Dermis microvascular lymphatic vessel endothelial cell (primary cell): ENCODE data around the gene CAD. TPM values are rescaled to one million over a fixed set of nuclear protein-coding genes. Genes with fewer than 3 reads are reported as not detected.
"Not testable (repeated sequence)": the region's sequence is repeated elsewhere in the genome, so short reads cannot be mapped to it uniquely, and the experiment has no call there.

Source experiments
- DNase-seq, 2 donors: peaks; one replicate each; pipeline versions ENCODE4 v3.0.0 to v3.0.0-alpha.2; 2010; ENCODE audit warnings: low read depth in 2 of 2
- total RNA-seq: library from RNA; depleted of rRNA; stranded (reverse); fragments of >200 nt; gene quantifications from 2 replicates; pipeline ENCODE4 v1.2.1, GENCODE V29; 2014

The CAD gene
- 30.2 and 34.5 TPM in 2 replicates for total RNA-seq

DNA sequence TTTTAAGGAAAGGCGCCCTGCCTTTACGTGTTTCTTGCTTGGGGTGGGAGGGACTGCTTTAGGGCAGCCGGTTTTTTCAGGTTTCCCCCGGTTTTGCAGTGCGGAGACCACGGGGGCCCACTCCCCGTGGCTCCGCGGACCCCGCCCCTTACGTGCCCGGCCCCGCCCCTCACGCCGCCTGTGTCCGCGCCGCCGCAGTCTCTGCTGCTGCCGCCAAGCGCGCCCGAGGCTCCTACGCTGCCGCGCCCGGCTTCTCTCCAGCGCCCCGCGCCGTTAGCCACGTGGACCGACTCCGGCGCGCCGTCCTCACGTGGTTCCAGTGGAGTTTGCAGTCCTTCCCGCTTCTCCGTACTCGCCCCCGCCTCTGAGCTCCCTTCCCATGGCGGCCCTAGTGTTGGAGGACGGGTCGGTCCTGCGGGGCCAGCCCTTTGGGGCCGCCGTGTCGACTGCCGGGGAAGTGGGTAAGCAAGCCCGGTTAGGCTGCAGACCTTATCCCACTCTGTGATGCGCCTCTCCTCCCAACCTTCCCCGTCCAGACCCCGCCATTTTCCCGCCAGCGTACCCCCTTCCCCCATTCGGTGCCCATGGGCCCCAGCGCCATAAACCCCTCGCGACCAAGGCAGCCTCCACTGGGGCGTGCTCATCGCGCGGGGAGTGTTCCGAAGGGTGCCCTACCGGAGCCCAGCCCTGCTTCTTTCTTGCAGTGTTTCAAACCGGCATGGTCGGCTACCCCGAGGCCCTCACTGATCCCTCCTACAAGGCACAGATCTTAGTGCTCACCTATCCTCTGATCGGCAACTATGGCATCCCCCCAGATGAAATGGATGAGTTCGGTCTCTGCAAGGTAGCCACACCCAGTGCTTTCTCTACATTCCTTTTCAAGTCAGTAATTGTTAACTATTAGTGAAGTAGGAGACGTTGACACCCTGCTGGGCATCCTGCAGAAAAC is at the start of gene CAD:
Gene CAD, plus strand, starts transcription at position 197 of the 949 bp plus-strand sequence. Its CDS starts 183 bp downstream, at position 380.
- peak; percentile 61 to 93 for DNase-seq

DNA sequence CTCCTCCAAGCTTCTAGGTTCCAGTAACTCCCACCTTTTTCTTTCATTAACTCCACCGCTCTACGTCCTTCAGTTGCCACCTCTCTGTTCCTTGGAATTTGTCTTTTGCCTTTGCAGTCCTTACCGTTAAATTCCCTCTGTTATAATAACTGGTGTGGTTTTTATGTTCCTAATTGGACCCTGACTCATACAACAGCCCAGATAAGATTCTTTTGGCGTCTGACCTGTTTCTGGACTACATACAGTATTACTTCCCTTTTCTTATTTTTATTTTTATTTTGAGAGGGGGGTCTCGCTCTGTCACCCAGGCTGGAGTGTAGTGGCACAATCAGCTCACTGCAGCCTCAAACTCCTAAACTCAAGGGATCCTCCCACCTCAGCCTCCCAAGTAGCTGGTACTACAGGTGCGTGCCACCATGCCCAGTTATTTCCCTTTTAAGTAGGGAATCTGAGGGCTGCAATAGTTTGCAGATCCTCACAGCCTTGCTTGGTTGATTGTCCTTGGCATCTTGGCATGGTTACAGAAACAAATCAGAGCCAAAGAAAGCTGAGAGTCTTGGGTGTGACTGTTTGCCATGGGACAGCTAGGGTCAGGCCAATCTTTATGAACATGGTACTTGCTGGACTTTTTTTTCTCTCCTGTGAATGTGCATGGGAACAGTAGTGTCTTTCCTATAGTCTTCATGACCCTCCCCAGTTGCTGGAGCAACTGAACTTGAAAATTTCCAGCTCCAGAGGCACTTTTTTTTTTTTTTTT is 46.4 kb upstream of the CAD start:
- no peak for DNase-seq

DNA sequence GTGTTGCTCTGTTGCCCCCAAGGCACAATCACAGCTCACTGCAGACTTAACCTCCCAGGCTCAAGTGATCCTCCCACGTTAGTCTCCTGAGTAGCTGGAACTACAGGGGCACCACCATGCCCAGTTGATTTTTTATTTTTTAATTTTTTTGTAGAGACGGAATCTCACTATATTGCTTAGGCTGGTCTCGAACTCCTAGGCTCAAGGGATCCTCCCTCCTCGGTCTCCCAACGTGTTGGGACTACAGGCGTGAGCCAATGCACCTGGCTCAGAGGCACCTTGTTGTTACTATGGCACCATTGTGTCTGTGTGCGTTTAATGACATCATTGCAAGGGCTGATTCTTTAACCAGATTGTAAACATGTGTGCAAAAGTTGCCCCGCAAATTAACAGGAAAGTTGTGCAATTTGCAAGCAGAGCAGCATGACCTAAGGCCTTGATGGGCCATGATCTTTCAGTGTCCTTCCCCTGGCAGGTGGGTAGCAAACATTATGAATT is 45.8 kb upstream of the CAD start:
- no peak for DNase-seq

DNA sequence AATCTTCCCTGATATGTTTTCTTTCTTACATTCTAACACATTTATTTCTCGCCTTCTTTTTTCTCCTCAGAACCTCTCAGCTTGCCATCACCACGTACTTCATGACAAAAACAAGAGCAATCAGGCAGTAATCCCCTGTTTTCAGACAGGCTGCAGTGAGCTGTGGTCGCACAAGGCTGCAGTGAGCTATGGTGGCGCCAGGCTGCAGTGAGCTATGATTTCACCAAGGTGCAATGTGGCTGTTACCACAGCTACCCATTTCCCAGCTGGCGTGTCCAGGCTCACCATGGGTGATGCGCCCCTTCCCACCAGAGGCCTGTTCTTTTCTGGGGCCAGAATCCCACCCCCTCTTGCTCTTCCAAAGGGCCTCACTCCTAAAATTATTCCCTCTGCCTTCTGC is 42.5 kb upstream of the CAD start:
- DNase-seq: no peak

DNA sequence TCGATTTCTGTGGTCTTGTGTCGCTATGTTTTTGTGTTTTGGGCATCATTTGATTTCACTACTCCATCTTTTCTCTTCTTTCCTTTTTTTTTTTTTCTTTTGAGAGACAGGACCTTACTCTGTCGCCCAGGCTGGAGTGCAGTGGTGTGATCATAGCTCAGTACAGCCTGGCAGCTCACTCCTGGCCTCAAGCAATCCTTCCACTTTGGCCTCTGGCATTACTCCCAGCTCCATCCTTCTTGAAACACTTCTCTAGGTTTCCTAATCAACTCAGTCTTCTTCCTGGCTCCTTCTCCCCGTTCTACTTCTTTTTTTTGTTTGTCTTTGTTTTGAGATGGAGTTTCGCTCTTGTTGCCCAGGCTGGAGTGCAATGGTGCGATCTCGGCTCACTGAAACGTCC is 41.8 kb upstream of the CAD start:
- DNase-seq: no peak

GRCh38 chr2:27175781-27176180 is 41.4 kb upstream of the CAD start:
- DNase-seq: not testable (repeated sequence)

- DNase-seq: no peak
These were observed 39.5 kb upstream of the CAD start for GRCh38 chr2:27177441-27178351.

GRCh38 chr2:27178469-27178868 is 38.7 kb upstream of the CAD start:
- no peak for DNase-seq

DNA sequence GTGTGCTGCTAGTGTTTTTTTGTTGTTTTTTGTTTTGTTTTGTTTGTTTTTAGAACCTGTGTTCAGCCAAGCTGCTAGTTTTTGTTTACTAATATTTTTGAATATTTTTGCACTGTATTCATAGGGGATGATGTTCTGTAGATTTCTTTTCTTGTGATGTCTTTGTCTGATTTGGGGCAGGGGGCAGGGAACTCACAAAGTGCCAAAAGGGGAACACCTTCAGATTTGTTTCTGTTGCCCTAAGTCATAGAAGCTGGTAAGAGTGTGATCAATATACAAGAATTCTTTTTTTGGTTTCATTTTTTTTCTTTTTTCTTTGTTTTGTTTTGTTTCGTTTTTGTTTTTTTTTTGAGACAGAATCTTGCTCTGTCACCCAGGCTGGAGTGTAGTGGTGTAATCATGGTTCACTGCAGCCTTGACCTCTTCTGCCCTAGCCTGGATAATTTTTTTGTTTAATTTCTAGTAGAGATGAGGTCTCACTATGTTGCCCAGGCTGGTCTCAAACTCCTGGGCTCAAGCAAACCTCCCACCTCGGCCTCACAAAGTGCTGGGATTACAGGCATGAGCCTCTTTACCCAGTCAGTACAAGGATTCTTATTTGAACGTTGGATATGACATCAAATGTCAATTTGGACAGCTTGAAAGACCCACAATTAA is 37.7 kb upstream of the CAD start:
- no peak for DNase-seq

GRCh38 chr2:27182346-27182745 is 34.8 kb upstream of the CAD start:
- DNase-seq: no peak

DNA sequence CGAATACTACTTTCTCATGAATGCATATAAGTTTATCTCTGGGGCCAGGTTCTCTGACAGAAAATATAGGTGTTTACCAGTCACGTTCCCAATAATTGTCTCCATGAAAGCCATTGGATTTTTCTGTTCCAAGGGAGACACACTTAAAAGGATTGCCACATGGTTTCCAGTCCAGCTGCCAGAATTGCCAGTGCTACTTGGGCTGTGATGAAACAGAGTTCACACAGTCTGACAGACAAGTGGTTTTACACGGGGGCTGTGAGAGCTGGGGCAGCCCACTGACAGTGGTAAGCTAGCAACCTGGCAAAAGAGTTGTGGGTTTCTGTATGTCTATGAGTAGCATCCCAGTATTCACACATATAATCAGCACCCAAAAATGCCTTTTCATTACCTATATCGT is 33.1 kb upstream of the CAD start:
- no peak for DNase-seq

DNA sequence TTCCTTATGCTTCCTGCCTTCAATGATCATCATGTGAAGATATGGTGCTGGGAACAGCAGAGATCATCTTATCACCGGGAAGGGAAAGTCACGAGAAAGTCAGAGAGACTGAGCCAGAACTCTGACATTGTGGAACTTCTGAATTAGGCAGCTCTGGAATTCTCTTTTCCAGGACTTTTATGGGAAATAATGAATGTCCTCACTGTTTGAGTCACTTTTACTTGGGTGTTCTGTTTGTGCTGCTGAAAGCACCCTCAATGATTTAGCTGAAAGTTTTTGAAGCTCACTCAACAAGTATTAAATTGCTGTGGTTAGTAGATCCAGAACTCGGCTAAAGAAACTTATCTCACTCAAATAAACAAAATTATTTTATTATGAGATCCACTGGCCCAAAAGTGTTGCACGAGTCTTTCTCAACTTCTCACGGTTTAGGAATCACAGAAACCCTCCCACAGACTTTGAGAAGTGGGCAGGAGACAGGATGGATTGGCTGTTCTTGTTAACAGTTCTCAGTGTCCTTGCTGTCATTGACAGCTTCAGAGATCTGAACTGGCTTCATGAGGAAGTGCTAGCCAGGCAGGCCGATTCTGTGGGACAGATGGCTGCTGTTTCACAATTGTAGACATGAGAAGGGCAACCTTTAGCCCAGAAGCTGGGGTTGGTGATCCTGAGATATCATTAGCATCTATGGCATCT is 31.7 kb upstream of the CAD start:
- DNase-seq: peak; percentile 17 to 68

DNA sequence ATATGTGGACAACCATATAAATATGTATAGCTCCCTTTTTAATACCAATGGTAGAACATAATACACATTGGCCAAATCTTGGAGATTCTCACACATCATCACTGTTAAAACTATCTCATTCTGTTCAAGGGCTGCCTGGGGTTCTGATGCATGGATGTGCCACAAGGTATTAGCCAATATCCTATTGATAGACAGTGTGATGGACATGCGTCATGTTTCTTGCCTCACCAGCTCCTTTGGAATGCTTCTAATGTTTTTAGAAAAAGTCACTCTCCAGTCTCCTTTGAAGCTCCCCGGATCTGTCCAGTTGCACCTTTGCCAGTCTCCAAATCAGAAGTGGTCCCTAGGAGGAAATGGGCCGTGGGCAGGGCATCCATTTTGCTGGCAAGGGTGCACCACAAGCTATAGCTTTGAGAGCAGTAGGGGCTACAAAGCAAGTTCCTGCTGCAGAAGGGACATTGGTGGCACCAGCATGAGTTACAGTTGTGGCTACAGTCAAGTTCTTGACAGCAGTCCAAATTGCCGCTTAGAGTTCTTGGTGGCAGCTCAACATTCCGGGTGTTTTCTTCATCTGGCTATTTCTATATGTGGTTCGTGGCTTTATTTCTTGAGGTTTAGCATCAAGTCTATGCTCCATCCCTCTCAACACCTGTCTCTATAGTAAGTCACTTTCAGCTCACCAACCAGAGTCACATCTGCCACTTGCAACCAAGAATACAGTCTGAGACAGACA is 30.4 kb upstream of the CAD start:
- no peak for DNase-seq

- DNase-seq: no peak
These were observed 27.2 kb upstream of the CAD start for GRCh38 chr2:27189989-27190388.

DNA sequence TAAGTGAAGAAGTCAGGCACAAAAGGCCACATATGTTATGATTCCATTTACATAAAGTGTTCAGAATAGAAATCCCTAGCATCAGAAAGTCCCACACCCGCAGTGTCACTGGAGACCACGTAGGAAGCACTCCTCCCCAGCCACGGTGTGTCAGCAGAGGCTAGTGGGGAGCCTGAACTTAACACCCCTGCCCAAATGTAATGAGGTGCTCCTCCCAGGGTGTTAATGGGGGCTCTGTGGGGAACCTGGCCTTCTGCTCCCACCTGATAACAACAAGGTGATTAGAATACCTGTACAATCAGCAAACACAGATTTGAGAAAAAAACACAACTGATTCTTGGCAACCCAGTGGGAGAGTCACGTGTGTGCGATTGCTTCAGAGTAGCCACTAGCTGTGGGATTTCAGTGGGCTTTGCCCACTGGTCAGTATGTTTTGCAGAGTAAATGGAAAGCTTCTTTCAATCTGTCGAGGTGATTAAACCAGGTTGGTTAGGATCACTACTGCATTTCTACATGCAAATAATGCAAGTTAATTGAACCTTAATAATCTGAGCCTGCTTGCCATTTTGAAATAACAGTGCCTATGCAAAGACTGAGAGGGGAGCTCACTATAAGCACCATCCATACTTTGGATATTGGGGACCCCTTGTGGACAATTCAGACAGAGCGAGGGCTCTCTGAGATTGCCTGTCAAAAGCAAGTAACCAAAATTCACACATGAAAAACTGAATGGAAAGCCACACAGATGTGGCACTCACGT is 25.9 kb upstream of the CAD start:
- DNase-seq: peak; percentile 68 to 78

- DNase-seq: no peak
These were observed 22.4 kb upstream of the CAD start for GRCh38 chr2:27194538-27195354.

DNA sequence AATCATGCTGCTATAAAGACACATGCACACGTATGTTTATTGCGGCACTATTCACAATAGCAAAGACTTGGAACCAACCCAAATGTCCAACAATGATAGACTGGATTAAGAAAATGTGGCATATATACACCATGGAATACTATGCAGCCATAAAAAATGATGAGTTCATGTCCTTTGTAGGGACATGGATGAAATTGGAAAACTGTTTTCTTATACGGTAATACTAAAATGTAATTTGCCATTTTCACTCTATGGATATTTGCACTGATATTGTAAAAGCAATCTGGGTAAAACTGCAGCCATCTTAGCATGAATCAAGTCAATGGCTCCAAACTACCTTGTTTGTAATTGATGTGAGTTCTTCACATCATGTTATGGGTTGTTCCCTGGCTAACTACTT is 21.4 kb upstream of the CAD start:
- DNase-seq: not testable (repeated sequence)

- not testable (repeated sequence) for DNase-seq
These were observed 19.1 kb upstream of the CAD start for GRCh38 chr2:27198068-27198467.
